GM18499 (cell line): Measurements from ENCODE around the gene TECR.
A peak's percentile ranks its signal among the peaks of the same experiment; 100 is the strongest.
"Not testable (repeated sequence)": the region's sequence is repeated elsewhere in the genome, so short reads cannot be mapped to it uniquely, and the experiment has no call there.

Experiments used
- ATAC-seq: cut with Tn5 transposase; IDR thresholded peaks from one replicate; pipeline ENCODE4 v1.9.1; 2021; ENCODE audit warnings: moderate number of reproducible peaks; ENCODE audit not compliant: insufficient read depth, unreplicated experiment

Gene TECR

DNA sequence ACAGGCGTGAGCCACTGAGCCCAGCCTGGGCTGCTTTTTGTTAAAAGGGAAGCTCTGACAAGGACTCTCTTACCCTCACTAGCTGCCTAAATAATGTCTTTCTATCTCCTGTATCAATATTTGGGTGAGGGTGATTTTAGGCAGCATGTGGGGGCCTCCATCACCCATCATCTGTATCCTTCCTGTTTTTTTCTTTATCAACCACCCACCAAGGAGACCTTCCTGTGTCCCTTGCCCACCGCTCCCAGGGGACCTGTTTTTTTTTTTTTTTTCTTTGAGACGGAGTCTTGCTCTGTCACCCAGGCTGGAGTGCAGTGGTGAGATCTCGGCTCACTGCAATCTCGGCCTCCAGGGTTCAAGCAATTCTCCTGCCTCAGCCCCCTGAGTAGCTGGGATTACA is 47.9 kb downstream of the TECR start:
- no peak for ATAC-seq

DNA sequence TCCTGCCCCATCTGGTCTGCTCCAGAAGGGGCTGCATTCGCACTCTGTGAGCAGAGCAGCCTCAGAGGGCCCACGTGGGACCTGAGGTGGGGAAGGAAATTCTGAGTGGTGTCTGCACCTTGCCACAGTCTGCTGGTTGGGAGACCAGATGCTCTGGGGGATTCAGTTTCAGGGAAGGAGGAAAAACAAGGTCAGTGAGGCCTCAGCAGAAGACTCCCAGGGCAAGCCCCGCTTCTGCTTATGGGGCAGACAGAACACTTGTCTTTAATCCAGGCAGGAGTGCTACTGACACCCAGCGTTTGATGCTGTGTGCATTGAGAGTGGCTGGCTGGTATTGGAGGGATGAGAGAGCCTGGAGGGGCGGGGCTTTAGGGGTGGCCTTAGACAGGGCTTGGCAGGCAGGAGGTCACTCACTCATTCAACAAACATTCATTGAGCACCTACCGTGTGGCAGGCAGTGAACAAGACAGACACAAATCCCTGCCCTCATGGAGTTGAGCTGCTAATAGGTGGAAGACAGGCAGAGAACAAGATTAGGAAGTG is 48.6 kb downstream of the TECR start:
- ATAC-seq, result no peak

DNA sequence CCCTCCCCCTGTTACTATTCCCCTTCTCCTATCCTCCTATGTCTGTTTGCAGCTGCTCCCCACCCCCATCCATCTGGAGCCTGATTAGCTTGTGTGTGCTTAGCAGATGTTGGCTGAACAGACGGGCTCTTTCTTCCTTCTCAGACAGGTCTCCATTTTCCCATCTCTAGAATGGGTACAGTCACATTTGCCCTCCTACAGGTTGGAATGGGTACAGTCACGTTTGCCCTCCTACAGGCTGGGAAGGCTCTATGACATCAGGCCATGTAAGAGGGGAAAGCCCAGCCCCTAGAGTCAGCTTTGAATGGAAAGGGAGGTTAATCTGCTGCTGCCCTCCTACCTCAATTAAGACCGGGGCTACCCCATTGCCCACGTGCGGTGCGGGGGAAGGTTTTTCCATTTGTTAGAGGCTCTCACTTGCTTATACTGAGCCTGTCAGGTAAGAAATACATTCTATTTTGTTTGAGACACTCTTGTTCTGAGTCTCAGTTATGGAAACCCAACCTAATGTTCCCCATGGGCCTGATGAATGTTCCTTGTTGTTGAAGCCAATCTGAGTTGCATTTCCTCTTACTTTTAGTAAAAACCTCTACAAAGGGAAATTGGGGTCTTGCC is 51.3 kb downstream of the TECR start:
- no peak for ATAC-seq

DNA sequence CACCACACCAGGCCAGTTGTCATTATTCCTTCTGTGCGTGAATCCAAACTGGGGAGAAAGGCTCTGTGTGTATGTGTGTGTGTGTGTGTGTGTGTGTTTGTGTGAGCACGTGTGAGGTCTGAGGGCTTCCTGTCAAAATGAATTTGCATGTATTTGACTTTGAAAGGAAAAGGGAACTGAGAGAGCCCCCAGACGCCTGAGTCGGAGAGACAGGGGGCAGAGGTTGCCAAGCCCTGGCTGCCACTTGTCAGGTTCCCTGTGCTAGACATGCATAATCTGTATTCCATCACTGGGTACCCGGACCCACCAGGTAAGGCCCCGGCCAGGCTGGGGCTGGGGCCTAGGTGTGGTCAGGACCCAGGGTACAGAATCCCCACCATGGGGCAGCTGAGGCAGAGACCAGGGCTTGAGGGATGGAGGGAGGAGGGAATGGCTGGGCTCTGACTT is 53.5 kb downstream of the TECR start, which contains the start of gene CLEC17A:
Gene CLEC17A (plus strand): TSS at position 191 of the 447 bp plus-strand sequence. CDS start 77 bp downstream, at position 268.
- ATAC-seq, result no peak

DNA sequence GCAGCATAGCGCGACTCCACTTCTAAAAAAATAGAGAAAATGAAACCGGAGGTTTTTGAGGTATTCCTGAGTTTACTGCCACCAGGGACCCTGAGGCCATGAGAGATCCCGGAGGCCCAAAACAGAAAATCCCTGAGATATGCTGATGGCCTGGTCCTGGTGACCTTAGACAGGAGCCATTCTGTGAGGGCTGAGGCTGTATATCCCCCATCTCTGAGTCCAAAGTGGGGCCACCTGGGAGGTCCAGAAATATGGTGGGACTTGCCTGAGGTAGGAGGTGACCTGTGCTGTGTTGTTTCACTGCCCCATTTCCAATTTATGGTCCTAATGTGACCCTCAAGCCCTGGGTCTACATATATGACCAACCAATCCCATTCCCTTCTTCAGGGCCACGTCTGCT is 55.0 kb downstream of the TECR start:
- not testable (repeated sequence) for ATAC-seq

DNA sequence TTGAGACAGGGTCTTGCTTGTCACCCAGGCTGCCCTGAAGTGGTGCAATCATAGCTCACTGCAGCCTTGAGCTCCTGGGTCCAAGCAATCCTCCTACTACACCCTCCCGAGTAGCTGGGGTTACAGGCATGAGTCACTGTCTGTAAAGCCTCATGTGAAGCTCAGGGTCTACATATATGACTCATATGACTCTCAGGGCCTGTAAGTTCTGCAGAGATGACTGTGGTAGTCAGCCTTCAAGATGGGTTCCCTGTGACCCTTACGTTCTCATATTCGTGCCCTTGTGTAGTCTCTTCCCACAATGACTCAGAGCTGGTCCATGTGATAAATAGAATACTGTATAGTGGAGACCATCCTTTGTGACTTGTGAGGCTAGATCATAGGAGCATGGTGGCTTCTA is 55.8 kb downstream of the TECR start:
- peak; percentile 58 for ATAC-seq

DNA sequence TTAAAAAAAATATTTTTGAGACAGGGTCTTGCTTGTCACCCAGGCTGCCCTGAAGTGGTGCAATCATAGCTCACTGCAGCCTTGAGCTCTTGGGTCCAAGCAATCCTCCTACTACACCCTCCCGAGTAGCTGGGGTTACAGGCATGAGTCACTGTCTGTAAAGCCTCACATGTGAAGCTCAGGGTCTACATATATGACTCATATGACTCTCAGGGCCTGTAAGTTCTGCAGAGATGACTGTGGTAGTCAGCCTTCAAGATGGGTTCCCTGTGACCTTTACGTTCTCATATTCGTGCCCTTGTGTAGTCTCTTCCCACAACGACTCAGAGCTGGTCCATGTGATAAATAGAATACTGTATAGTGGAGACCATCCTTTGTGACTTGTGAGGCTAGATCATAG is 60.0 kb downstream of the TECR start:
- ATAC-seq, result not testable (repeated sequence)

DNA sequence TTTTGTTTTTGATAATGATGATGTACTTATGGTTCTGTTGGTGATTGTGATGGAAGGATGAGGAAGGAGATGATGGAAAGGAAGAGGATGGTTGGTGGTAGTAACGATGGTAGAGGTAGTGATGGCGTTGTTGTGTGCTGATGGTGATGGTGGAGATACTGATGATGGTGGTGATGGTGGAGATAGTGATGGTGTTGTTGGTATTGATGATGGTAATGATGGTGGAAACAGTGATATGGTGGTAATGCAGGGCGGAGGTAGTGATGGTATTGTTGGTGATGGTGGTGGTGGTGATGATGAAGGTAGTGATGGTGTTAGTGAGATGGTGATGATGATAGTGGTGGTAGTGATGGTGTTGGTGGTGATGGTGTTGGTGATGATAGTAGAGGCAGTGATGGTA is 66.2 kb downstream of the TECR start:
- ATAC-seq, result no peak

DNA sequence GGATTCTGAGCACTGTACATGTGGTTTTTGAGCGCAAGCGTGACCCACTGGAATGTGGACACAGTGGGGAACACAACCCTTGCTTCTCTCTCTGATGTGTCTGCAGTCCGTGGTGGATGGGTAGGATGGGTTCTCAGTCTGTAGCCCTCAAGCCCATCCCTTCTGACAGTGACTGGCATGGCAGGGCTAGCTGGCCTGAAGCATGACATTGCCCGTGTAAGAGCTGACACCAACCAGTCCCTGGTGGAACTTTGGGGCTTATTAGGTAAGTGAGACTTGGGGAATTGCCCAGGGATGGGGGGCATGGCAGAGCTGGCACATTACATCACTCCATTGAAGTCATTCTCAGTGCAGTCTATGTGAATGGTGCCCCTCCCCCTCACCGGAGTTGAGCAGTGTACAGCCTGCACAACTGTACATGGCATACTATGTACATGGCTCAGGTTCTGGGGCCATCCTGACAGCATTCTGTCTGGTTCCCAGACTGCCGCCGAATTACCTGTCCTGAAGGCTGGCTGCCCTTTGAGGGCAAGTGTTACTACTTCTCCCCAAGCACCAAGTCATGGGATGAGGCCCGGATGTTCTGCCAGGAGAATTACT is 70.3 kb downstream of the TECR start:
- no peak for ATAC-seq

DNA sequence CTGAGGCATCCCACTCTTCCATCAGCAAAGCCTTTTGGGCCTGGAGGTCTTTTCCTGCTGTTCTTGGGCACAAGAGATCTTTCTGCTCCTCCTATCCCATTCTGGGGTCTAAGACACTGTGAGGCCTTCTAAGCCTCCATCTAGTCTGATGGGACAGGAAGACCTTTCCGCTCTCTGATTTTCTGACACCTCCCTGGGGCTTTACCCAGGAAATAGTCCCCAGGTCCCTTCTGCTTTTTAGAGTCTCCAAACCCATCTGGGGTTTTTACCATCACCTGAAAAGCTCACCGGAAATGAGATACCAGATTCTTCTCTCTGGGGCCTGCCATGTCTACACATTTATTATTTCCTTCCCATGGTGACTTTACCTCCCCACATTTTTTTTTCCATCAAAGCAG is 74.6 kb downstream of the TECR start:
- ATAC-seq, result no peak

DNA sequence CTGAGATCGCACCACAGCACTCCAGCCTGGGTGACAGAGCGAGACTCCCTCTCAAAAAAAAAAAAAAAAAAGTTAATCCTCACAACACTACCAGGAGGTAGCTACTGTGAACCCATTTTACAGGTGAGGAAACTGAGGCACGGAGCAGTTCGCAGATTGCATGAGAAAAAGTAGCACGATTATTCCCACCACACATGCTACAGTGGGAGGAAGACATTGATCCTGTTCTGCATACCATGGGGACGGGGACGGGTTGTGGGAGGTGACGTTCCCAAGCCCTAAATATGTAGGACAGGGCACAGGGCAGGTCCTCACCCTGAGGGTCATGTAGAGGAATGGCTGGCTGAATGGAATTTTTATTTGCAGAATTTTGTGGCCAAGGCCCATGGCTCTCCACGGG is 77.2 kb downstream of the TECR start:
- no peak for ATAC-seq

DNA sequence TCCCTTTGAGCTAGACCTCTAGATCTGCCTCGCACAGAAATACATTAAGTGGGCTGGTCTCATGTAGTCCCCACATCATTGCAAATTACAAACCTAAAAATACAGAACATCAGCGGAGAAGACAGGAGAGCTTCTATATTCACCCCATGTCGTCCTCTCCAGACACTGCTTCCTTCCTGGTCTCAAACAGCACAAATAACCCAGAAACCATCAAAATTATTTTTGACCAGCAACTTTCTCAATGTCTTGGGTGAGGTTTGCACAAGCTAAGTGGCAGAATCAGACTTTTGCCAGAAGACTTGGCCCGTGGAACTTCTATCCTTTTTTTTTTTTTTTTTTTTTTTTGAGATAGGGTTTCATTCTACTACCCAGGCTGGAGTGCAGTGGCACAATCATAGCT is 81.7 kb downstream of the TECR start:
- ATAC-seq, result no peak

DNA sequence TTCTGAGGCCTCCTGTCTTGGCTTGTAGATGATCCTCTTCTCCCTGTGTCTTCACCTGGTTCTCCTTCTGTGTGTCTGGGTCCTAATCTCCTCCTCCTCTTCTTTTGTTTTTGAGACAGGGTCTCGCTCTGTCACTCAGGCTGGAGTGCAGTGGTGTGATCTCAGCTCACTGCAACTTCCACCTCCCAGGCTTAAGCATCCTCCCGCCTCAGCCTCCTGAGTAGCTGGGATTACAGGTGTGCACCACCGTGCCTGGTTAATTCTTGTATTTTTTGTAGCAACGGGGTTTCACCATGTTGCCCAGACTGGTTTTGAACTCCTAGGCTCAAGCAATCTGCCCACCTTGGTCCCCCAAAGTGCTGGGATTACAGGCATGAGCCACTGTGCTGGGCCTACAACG is 82.8 kb downstream of the TECR start:
- not testable (repeated sequence) for ATAC-seq

DNA sequence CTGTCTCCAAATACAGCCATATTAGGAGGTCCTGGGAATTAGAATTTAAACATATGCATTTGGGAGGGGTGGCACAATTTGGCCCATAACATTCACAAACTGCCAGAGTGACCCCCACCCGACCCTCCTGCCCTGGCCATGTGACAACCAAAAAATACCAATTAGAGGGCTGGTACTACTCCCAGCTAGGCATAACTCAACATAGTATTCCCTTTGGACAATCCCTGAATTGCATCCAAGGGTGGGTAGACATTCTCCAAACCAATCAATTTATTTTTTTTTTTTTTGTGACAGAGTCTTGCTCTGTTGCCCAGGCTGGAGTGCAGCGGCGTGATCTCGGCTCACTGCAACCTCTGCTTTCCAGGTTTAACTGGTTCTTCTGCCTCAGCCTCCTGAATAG is 83.3 kb downstream of the TECR start:
- no peak for ATAC-seq

DNA sequence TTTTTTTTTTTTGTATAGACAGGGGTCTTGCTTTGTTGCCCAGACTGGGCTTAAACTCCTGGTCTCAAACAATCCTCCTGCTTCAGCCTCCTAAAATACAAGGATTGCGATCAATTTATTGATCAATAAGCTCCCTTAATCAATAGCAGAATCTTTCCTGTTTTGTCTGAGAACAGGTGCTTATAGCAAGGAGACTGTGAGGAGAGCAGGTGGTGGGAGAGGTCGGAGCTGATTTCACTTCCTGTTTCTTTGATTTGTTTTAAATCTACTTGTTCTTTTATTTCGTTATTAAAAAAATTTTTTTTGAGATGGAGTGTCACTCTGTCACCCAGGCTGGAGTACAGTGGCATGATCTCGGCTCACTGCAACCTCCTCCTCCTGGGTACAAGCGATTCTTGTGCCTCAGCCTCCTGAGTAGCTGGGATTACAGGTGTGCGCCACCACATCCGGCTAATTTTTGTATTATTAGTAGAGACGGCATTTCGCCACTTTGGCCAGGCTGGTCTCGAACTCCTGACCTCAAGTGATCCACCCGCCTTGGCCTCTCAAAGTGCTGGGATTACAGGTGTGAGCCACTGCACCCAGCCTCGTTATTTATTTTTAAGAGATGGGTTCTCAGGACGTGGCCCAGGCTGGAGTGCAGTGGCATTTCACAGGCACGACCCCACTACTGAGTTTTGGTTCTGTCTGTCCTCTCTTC is 84.2 kb downstream of the TECR start:
- ATAC-seq, result not testable (repeated sequence)

DNA sequence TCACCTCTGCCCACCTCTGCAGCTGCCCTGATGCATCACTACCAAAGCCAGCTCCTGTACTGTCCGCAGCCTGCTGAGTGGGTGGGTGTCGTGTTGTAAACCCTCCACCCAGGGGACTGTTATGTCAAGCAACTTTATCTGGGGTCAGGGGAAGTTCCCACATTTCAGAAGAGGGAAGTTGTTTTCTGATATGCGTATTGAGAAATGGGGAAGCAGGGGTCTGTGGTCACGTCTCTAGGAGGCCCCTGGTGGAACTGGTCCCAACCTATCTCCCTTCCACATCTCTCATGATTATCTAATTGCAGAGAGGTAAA is 84.7 kb downstream of the TECR start:
- ATAC-seq, result no peak
